Tibial artery (tissue), 4 donors: ENCODE data around the gene KDM2B.

Source experiments
- DNase-seq, 2 donors: peaks; one replicate each; pipeline ENCODE4 v3.0.0-alpha.2; 2019
- H3K27ac ChIP-seq, 2 donors: fragments of 200-600 bp; sonication (generic) in 1 of 2; 1 replicate in 1 of 2; 2 replicates in 1 of 2; pipeline ENCODE4 v1.5.1; 2018 to 2019; ENCODE audit warnings: mild to moderate bottlenecking in 1 of 2
- H3K27me3 ChIP-seq, 2 donors: fragments of 200-600 bp; sonication (generic) in 1 of 2; one replicate each; pipeline versions ENCODE4 v1.5.1 to v1.6.0; 2016 to 2019
- H3K36me3 ChIP-seq, 3 donors: fragments of 200-600 bp; sonication (generic) in 2 of 3; one replicate each; pipeline ENCODE4 v1.5.1; 2016 to 2019; ENCODE audit warnings: mild to moderate bottlenecking in 2 of 3
- H3K4me1 ChIP-seq, 4 donors: fragments of 200-600 bp; sonication (generic) in 2 of 4; 1 replicate in 3 of 4; 2 replicates in 1 of 4; pipeline ENCODE4 v1.5.1; 2016 to 2019
- H3K4me3 ChIP-seq, 2 donors: fragments of 200-600 bp; sonication (generic) in 1 of 2; 1 replicate in 1 of 2; 2 replicates in 1 of 2; pipeline ENCODE4 v1.5.1; 2018 to 2019; ENCODE audit warnings: mild to moderate bottlenecking in 2 of 2
- H3K9me3 ChIP-seq, 3 donors: fragments of 200-600 bp; sonication (generic) in 1 of 3; one replicate each; pipeline ENCODE4 v1.5.1; 2016 to 2019
- intact Hi-C: fragments of 100-400 bp; cut with DNase I; formaldehyde crosslinking; loops from one replicate; pipeline ENCODE4 v1.15.0; 2023; ENCODE audit warnings: low total_unique reads
- TF ChIP-seq, protein P1 (sequence below), 2 experiments: fragments of 200-600 bp in 1 of 2; fragments of 450-650 bp in 1 of 2; IDR thresholded peaks; one replicate each; pipeline ENCODE4 v1.5.1; 2017 to 2019; ENCODE audit warnings: antibody characterized with exemption in 2 of 2, mild to moderate bottlenecking in 1 of 2, moderate library complexity in 1 of 2

KDM2B gene

DNA sequence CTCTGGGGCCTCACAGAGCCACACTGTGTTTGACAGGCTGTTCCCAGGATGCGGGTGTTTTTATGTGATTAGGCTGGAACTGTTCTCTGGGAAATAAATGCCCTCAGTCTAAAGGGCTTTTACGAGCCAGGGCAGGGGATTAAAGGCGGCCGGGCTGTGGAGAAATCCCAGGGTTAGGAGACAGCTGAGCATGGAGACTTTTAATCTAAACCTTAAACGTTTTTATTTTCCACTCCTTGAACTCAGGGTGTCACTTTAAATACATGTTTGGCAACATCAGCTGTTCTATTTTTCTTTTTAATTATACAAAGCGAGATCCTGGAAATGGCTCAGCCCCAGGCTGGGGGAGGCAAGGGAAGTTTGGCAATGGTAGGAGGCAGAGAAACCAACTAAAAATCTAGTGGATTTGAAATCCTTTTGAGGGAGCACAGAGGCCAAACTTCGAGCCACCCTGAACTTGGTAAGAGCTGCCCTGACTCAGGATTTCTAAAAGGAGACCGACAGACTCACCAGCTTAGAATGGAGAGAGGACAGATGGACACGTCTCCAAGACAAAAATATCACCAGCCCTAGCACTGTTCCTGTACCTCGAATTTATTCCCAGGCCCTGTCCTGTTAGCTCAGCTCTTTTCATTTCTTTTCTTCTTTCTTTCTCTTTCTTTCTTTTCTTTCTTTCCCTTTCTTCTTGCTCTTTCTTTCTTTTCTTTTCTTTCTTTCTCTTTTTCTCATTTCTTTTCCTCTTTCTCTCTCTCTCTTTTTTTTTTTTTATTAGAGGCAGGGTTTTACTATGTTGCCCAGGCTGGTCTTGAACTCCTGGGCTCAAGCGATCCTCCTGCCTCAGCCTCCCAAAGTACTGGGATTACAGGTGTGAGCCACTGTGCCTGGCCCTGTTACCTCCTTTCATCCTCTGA is 29.7 kb upstream of the KDM2B start:
- Histone ChIP-seq H3K27ac (peak overlapping the region; percentile 65 to 67), H3K4me3 (no peak overlapping the region), H3K4me1 (peaks cover 0 to 17% (median 6%) of the 10 kb centered on the region in 4 donors), H3K36me3 (no peaks in the 10 kb centered on the region), H3K27me3 (no peaks in the 10 kb centered on the region), H3K9me3 (no peaks in the 10 kb centered on the region)
- TF ChIP-seq, protein P1, sequence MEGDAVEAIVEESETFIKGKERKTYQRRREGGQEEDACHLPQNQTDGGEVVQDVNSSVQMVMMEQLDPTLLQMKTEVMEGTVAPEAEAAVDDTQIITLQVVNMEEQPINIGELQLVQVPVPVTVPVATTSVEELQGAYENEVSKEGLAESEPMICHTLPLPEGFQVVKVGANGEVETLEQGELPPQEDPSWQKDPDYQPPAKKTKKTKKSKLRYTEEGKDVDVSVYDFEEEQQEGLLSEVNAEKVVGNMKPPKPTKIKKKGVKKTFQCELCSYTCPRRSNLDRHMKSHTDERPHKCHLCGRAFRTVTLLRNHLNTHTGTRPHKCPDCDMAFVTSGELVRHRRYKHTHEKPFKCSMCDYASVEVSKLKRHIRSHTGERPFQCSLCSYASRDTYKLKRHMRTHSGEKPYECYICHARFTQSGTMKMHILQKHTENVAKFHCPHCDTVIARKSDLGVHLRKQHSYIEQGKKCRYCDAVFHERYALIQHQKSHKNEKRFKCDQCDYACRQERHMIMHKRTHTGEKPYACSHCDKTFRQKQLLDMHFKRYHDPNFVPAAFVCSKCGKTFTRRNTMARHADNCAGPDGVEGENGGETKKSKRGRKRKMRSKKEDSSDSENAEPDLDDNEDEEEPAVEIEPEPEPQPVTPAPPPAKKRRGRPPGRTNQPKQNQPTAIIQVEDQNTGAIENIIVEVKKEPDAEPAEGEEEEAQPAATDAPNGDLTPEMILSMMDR (IDR thresholded peaks at IDR 0.05) = no peak
- no peak for DNase-seq
- intact Hi-C loops = no loop called here

DNA sequence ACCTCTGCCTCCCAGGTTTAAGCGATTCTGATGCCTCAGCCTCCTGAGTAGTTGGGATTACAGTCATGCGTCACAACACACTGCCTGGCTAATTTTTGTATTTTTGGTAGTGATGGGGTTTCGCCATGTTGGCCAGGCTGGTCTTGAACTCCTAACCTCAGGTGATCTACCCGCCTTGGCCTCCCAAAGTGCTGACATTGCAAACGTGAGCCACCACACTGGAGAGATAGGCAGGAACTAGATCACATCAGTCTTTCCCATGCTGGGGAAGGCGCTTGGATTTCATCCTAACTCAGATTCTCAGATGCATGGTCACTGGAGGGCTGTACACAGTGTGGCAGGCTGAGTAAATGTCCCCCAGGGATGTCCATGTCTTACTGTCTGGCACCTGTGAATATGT is 27.5 kb upstream of the KDM2B start:
- H3K9me3 ChIP-seq = no peaks in the 10 kb centered on the region
- no peaks in the 10 kb centered on the region for H3K36me3 ChIP-seq
- peaks cover 0 to 17% (median 6%) of the 10 kb centered on the region in 4 donors for H3K4me1 ChIP-seq
- no peaks in the 10 kb centered on the region for H3K27me3 ChIP-seq
- TF ChIP-seq, protein P1 (IDR thresholded peaks at IDR 0.05) = no peak
- intact Hi-C loops = no loop called here
- DNase-seq = no peak
- H3K4me3 ChIP-seq = no peak overlapping the region
- H3K27ac ChIP-seq = no peak overlapping the region

DNA sequence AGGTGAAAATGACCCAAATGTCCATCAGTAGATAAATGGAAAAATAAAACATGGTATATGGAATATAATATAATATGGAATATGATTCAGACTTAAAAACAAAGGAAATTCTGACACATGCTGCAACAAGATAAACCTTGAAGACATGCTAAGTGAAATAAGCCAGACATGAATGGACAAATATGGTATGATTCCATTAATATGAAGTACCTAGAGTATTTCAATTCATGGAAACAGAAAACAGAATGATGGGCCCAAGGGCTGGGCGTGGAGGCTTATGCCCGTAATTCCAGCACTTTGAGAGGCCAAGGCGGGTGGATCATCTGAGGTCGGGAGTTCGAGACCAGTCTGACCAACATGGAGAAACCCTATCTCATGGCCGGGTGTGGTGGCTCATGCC is 22.8 kb upstream of the KDM2B start:
- Histone ChIP-seq H3K9me3 (no peaks in the 10 kb centered on the region), H3K27me3 (no peaks in the 10 kb centered on the region), H3K27ac (no peak overlapping the region), H3K4me3 (no peak overlapping the region), H3K4me1 (no peaks in the 10 kb centered on the region), H3K36me3 (no peaks in the 10 kb centered on the region)
- DNase-seq = no peak
- TF ChIP-seq, protein P1 (IDR thresholded peaks at IDR 0.05) = no peak
- intact Hi-C loops = no loop called here

DNA sequence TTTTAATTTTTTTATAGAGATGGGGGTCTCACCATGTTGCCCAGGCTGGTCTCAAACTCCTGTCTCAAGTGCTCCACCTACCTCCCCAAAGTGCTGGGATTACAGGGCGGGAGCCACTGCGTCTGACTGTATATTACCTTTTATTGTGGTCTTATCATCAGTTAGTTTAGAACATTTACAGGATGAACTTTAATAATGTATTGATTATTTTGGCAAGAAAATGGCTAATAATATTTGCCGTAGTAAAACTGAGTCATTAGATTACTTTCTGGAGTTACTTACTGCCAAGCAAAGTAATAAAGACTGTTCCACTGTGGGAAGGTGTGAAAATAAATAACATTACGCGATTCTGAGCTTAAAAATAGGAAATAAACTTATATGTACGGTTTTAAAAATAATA is 21.9 kb upstream of the KDM2B start:
- intact Hi-C loops = no loop called here
- no peak for DNase-seq

GRCh38 chr12:121600702-121601336 is 20.0 kb upstream of the KDM2B start:
- H3K36me3 ChIP-seq = no peaks in the 10 kb centered on the region
- H3K9me3 ChIP-seq = no peaks in the 10 kb centered on the region
- no peaks in the 10 kb centered on the region for H3K27me3 ChIP-seq
- no peak overlapping the region for H3K4me3 ChIP-seq
- intact Hi-C loops = no loop called here
- TF ChIP-seq, protein P1 (IDR thresholded peaks at IDR 0.05) = no peak
- no peaks in the 10 kb centered on the region for H3K4me1 ChIP-seq
- no peak overlapping the region for H3K27ac ChIP-seq
- no peak for DNase-seq

More for the DNA sequence above, 21.9 kb upstream of the KDM2B start:
- TF ChIP-seq, protein P1 (IDR thresholded peaks at IDR 0.05) = no peak
- Histone ChIP-seq H3K36me3 (no peaks in the 10 kb centered on the region), H3K27ac (no peak overlapping the region), H3K4me1 (no peaks in the 10 kb centered on the region), H3K4me3 (no peak overlapping the region), H3K27me3 (no peaks in the 10 kb centered on the region), H3K9me3 (no peaks in the 10 kb centered on the region)
